GM12872 (cell line): Measurements from ENCODE around the gene ZNF768.

Source experiments
- CTCF ChIP-seq: IDR thresholded peaks from 3 replicates; pipeline ENCODE4 v1.5.1; 2011; ENCODE audit warnings: low read depth, mild to moderate bottlenecking, low read length, moderate library complexity; ENCODE audit not compliant: insufficient read depth

Gene ZNF768

GRCh38 chr16:30567991-30568638 lies 41.7 kb upstream of the ZNF768 start:
- TF ChIP-seq CTCF = no peak

DNA sequence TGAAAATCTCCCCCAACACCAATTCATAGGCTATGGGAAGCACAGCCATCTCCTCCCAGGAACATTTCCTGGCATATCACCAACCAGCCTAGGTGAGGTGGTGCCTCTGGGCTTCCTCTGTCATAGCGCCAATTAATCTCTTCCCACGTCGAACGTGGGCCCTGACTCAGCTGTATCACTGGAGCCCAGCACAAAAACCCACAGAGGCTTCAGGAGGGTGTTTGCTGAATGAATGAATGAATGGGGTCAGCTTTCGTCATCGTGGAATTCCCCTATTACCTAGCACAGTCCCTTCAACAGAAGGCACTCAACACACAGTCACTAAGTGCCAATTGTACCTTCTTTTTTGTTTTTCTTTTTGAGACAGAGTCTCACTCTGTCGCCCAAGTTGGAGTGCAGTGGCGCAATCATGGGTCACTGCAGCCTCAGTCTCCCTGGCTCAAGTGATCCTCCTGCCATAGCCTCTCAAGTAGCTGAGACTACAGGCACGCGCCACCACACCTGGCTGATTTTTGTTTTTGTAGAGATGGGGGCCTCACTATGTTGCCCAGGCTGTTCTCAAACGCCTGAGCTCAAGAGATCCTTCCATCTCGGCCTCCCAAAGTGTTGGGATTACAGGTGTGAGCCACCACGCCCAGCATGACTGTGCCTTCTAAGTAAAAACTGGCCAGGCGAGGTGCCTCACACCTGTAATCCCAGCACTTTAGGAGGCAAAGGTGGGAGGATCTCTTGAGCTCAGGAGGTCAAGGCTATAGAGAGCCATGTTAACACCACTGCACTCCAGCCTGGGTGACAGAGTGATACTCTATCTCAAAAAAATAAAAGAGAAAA lies 41.0 kb upstream of the ZNF768 start:
- no peak for TF ChIP-seq CTCF

DNA sequence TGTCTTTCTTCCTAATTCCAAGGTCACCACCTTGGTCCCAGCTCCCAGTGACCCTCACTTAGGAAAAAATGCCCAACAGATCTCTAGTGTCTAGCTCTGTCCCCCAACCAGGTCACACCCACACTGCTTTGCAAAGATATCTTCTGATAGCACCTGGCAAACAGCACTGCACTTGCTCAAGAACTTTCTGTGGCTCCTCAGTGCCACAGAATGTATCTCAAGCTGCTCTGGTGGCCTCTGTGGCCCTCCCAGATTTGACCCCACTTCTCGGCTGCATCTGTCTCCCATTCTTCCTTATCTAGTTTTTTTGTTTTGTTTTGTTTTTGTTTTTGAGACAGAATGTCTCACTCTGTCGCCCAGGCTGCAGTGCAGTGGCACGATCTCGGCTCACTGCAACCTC lies 40.2 kb upstream of the ZNF768 start:
- no peak for TF ChIP-seq CTCF

DNA sequence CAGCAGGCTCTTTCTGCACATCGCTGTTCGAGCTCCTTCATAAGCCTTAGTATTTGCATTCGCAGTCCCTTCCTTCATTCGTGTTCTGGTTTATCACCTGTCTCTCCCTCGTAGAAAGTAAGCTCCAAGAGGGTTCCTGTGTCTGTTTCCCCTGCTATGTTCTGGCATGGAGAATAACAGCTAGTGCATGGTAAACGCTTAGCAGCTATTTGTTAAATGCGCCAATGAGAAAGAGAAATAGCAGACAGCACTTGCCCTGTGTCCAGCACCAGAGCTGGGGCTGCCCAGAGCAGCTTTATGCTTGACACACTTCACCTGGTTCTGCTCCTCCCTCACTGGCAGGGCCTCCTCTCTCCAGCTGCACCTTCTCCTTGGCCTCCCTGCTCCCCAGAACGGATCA lies 39.6 kb upstream of the ZNF768 start:
- no peak for TF ChIP-seq CTCF

GRCh38 chr16:30565526-30565925 lies 39.2 kb upstream of the ZNF768 start:
- no peak for TF ChIP-seq CTCF

DNA sequence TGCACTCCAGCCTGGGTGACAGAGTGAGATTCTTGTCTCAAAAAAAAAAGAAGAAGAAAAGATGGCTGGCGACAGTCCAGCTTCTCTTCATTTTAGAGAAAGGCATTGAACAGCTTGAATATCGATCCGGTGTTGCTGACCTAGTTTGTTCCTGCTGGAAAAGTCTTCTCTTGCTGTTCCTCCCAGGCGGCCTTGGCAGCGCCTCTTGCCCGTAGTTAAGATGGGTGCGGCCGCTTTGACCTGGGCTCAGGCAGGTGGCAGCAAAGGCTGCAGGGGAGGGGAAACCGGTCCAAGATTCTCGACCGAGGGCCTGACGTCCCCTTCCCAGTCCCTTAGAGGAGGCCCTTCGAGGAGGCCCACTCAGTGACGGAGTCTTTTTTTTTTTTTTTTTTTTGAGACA lies 35.7 kb upstream of the ZNF768 start:
- no peak for TF ChIP-seq CTCF

DNA sequence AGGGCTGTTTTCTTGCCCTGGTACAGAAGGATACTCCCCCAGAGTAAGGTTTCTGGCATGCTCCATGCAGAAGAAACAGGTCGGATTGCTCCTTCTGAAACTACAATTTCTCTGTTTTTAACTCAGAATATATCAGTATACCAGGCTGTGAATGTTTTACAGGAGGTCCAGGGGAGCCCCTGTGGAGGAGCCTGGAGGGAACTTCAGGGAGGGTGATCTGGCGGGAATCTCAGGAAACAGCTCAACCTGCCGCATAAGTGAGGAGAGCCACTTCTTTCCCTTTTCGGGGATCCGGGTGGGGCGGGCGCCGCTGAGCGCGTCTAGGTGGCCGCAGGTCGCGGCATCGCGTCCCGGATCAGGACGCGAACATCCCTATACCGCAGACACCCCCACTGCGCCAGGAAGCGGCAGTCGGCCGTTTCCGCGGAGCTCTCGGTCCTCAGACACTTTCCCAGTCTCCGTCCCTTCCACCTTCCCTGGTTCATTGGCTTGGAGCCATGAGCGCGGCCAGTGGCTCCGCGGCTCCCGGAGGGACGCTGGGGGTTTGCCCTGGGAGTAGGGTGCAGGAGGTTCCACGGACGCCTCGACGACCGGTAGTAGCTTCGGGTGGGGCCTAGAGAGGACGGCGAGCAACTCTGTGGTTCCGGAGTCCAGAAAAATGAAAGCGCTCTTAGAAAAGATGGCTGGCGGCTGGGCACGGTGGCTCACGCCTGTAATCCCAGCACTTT lies 34.9 kb upstream of the ZNF768 start:
- no peak for TF ChIP-seq CTCF
